Hematopoietic multipotent progenitor cell treated with erythropoietin and hydrocortisone succinate and interleukin-3 and kit ligand, for 6 days (in vitro differentiated cells): ENCODE results near the gene PDIA3.
"Not testable (repeated sequence)": the region's sequence is repeated elsewhere in the genome, so short reads cannot be mapped to it uniquely, and the experiment has no call there.

Experiments used
- DNase-seq: peaks from one replicate; pipeline ENCODE4 v3.0.0-alpha.2; 2015

PDIA3 gene

DNA sequence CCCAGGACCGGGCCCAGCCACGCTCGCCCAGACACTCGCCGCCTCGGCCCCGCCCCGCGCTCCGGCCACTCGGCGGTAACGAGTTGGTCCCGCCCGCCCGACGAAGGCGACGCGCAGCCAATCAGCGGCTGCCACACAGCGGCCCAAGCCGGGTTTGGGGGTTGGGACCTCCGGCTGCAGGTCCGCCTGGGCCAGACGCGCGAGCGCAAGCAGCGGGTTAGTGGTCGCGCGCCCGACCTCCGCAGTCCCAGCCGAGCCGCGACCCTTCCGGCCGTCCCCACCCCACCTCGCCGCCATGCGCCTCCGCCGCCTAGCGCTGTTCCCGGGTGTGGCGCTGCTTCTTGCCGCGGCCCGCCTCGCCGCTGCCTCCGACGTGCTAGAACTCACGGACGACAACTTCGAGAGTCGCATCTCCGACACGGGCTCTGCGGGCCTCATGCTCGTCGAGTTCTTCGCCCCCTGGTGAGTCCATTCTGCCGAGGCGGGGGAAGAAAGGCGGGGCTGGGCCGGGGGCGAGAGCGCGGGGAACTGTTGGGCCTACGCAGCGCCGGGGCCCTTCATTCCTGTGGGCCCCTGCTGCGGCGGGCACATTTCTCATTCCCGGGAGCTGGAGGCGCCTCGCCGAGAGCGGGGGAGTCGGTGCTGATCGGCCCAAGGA is at the start of gene PDIA3:
TSS of gene PDIA3 (plus strand) at position 194 of the 658 bp plus-strand sequence. CDS start at position 296, 102 bp downstream.
- peak; percentile 93 for DNase-seq

- DNase-seq = no peak
Observed at GRCh38 chr15:43702174-43702573, 44.1 kb upstream of the PDIA3 start.

DNA sequence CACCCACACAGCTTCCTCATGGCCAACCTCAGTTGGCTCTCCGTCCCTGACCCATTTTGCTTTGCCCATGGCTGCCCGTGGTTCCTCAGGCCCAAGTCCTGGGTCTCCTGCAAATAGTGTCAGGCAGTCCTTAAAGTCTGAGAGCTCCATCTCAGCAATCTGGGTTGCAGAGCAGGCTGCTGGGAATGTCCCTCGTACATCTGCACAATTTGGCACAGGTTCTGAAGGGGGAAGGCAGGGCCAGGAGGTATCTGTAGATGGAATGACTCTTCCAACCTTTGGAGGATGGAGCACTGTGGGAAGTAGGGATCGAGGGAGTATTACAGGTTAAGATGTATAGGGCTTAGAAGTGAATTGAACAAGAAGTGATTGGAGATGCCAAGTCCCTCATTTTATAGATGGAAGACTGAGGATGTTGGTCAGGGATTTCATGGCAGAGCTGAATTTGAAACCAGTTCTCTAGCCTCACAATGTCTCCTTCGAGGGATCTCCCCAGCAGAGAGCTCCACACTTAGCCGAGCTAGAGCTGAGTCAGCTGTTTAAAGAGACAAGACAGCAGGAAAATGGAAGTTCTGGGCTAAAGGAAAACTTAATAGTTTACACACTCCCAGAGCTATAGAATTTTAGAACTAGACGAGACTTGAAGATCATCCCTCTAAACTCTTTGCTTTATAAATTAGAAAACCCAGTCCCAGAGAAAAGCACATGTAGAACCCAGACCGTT is 43.4 kb upstream of the PDIA3 start:
- DNase-seq = no peak

GRCh38 chr15:43710431-43711131 is 35.7 kb upstream of the PDIA3 start:
- DNase-seq = not testable (repeated sequence)

DNA sequence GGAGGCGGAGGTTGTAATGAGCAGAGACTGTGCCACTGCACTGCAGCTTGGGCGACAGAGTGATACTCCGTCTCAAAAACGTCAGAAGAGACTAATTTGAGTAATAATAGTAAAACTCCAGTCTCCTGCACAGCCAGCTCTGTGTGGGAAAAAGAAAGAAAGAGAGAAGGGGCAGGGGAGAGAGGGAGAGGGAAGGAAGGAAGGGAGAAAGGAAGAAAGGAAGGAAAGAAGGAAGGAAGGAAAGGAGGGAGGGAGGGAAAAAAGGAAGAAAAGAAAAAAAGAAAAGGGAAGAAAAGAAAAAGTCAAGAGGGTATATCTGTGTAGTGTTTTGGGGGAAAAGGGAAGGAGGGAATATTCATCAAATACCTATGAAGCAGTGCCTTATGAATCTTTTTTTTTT is 23.1 kb upstream of the PDIA3 start:
- DNase-seq = no peak

- DNase-seq = not testable (repeated sequence)
Observed at GRCh38 chr15:43726306-43726705, 19.9 kb upstream of the PDIA3 start.

GRCh38 chr15:43728053-43728725 is 18.0 kb upstream of the PDIA3 start:
- not testable (repeated sequence) for DNase-seq

DNA sequence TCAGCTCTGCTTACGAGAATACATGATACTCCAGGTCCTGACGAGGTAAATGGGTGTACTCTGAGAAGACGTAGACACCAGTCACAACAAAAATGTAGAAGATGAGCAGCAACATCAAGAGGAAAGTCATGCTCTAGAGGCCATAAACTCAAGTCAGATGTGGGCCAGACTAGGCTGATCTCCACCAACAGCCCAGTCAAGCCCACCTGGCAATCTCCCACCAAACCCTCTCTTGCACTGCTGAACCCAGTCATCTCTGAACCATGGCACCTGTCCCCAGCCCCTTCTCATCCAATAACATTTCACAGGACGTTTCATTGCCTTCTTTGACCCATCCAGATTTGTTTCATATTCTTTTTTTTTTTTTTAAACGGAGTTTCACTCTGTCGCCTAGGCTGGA is 10.8 kb upstream of the PDIA3 start:
- no peak for DNase-seq

DNA sequence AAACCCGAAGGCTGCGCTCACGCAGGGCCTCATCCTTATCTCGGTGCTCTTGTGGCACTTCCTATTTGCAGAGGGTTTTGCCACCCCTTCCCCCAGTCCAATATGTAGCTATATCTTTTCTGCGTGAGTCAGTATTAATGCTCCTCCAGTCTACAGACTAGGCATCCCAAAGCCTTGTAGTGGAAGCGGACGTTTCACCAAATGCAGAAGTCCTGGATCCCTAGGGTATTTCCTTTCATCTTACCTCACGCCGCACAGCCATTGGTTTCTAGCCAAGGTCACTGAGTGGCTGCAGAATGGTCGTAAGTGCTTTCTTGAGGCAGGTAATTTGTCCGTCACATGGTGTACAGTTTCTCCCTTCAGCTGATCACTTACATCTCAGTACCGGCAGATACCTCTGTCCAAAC is 668 bp downstream of the PDIA3 start:
- peak; percentile 69 for DNase-seq

DNA sequence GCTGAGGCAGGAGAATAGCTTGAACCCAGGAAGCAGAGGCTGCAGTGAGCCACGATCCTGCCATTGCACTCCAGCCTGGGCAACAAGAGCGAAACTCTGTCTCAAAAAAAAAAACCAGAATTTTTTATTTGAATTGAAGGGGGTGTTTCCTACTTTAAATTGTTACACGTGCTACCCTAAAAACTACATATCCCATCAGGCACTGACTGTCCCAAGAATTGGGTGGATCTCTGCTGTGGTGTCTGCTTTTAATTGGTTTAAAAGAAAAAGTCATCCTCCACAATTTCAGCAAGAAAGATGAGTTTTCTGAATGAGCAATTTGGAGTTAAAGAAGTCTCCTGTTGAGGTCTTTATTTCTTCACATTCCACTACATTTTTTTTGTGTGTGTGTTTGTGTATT is 2.1 kb downstream of the PDIA3 start:
- peak; percentile 63 for DNase-seq

GRCh38 chr15:43749690-43750345 is 3.6 kb downstream of the PDIA3 start:
- no peak for DNase-seq

GRCh38 chr15:43751885-43752284 is 5.6 kb downstream of the PDIA3 start:
- no peak for DNase-seq

DNA sequence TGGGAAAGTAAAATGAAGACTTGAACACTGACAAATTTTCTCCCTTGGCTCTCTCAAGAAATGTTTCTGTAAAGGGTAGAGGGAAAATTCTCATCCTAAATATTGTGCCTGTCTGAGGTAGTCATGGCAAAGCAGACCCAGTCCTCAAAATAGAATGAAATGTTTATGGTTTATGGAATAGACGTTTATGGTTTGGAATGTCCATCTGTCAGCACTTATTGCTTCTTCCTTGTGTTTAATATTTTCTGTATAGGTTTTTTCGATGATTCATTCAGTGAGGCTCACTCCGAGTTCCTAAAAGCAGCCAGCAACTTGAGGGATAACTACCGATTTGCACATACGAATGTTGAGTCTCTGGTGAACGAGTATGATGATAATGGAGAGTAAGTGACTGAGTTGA is 16.6 kb downstream of the PDIA3 start:
- no peak for DNase-seq

DNA sequence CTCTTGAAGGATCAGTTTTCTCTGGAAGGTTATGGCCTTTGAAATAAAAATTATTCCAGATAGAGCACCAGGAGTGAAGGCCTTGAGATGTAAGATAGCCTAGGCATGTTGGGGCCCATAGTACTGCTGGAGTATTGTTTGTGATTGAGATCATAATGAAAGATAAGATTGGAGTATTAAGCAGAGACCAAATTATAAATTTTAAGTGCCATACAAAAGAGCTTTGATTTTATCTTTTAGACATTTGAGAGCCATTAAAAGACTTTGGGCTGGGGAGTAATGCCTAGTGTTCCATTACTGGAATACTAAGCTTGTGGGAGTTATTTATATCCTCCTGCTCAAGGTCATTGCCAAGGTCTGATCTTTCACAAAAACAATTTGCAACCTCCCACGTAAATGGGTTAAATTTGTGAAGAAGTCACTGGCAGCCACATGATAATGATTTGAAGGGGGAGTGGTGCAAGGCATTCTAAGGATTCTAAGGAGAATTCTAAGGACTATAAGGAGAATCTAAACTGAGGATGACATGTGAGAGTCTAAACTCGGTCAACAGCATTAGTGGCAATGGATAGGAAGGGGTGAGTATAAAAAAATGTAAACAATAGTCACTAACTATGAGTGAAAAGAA is 17.7 kb downstream of the PDIA3 start:
- no peak for DNase-seq

- peak; percentile 85 for DNase-seq
Observed at GRCh38 chr15:43769584-43770228, 23.5 kb downstream of the PDIA3 start.

GRCh38 chr15:43771816-43772215 is 25.6 kb downstream of the PDIA3 start:
- DNase-seq = no peak

DNA sequence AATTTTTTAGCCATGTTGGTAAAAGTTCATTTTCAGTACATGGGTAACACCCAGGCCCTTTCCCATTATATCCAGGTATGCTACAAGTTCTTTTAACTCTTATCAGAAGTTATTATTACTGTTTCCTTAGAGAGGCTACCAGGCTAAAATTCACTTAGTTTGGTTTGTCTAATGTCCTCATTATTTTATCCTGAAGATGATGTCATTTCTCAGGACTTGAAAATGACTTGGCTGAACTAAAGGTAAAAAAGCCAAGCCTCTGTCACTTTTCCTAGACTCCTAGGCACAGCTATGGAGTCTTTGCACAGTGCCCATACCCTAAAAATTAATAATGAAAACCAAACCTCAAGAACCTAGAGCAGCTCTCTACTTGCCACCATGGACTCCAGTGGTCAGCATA is 26.4 kb downstream of the PDIA3 start:
- DNase-seq = no peak

DNA sequence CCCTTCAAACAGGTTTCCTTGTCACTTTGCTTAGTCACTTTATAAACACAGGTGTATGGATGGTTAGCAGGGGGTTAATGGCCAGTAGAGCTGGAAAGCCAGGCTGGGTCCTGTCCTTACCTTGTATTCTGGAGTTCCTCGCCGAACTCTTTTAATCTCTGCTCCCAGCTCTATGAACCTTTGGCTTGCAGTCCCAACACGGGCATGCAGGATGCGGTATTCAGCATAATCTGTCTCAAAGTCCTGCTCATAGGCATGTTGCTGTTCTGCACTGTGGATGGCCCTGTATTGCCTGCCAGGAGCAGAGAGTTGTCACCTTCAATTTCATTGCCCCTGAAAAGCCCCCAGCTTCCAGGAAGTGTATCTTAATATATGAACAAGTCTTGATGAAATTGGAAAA is 27.8 kb downstream of the PDIA3 start:
- DNase-seq = no peak

GRCh38 chr15:43775411-43775965 is 29.2 kb downstream of the PDIA3 start:
- peak; percentile 48 for DNase-seq

DNA sequence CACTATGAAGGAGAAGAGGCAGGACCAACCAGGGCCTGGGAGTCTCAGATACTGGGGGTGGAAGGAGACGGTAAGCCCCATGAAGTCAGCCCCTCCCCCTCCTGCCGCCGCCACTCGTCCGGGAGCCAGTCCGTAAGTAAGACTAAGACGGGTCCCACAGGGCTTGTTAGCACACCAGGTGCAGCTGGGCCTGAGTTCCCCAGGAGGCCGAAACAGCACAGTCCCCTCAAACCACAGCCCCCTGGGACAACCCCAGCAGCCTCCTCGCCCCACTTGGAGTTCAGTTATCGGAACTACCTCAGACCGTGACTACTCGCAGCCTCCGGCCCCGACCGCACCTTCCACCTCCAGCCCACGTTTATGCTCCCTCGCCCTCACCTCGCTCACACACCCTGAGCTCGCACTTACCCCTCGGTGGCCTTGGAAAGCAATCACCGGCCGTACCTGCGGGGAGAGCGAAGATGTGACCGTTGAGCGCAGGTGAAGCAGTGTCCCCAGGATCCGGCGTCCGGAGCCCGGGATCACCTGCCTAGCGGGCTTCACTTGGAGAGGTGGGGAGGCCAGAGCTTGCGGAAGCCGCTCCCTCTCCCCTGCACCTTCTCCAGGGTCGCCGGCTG is 30.0 kb downstream of the PDIA3 start:
- no peak for DNase-seq

- peak; percentile 93 for DNase-seq
Observed at GRCh38 chr15:43776718-43777266, 30.6 kb downstream of the PDIA3 start, which contains the start of gene ELL3. ELL3 (minus strand) TSS chr15:43776966; CDS start chr15:43776901, 65 bp downstream.
